Left colon (tissue), 2 donors: ENCODE measurements around the gene UBE2D2. TPM values are rescaled to one million over a fixed set of nuclear protein-coding genes. Genes with fewer than 3 reads are reported as not detected.
A peak's percentile ranks its signal among the peaks of the same experiment; 100 is the strongest.
"Not testable (repeated sequence)": the region's sequence is repeated elsewhere in the genome, so short reads cannot be mapped to it uniquely, and the experiment has no call there.

Experiments
- ATAC-seq: fragments of 200-7000 bp; cut with Tn5 transposase; one replicate; pipeline ENCODE4 v1.9.1; 2020; ENCODE audit warnings: mild to moderate bottlenecking, moderate library complexity
- DNase-seq, 2 donors: peaks; one replicate each; pipeline ENCODE4 v3.0.0-alpha.2; 2020
- intact Hi-C, 2 donors: fragments of 100-400 bp; cut with DNase I in 1 of 2; cut with micrococcal nuclease in 1 of 2; formaldehyde crosslinking; loops; one replicate each; pipeline versions ENCODE4 v1.11.2 to v1.14.0; 2022; cut with DNase I, micrococcal nuclease
- total RNA-seq, 2 donors: library from RNA; stranded (reverse); fragmentation: NEBNext Ultra II Directional; extraction: Animal tissue kit (Norgen Biotek cat#: 25700); gene quantifications; one replicate each; pipeline ENCODE4 v1.2.1, GENCODE V29; 2021
- donor health status: DM: no; HTN: no; CAD: no.
- donor health status: DM: yes; HTN: yes; CAD: no.

The UBE2D2 gene
- total RNA-seq, 2 donors from 2014 or later = 139 to 152 TPM

- intact Hi-C loops = no loop called here
- no peak for ATAC-seq
- DNase-seq = no peak
Observed at GRCh38 chr5:139619861-139620260, 58.7 kb downstream of the UBE2D2 start.

DNA sequence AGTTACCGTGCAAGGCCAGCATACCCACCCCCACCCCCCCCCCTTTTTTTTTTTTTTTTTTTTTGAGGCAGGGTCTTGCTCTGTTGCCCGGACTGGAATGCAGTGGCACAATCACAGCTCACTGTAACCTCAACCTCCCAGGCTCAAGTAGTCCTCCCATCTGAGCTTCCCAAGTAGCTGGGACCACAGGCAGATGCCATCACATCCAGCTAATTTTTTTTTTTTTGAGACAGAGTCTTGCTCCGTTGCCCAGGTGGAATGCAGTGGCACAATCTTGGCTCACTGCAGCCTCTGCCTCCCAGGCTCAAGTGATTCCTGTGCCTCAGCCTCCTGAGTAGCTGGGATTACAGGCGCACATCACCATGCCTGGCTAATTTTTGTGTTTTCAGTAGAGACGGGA, 64.3 kb downstream of the UBE2D2 start:
- DNase-seq, ATAC-seq, intact Hi-C loops: not testable (repeated sequence)

GRCh38 chr5:139630855-139631254, 69.7 kb downstream of the UBE2D2 start:
- no peak for DNase-seq
- intact Hi-C loops = loop anchor here (5.0 kb wide), 2 partner anchors 61 to 136 kb away; no protein-coding TSS in a partner anchor
- no peak for ATAC-seq

GRCh38 chr5:139631520-139632165, 70.5 kb downstream of the UBE2D2 start:
- ATAC-seq (no peak), DNase-seq (no peak)
- intact Hi-C loops = loop anchor here (5.0 kb wide), 2 partner anchors 61 to 136 kb away; no protein-coding TSS in a partner anchor

DNA sequence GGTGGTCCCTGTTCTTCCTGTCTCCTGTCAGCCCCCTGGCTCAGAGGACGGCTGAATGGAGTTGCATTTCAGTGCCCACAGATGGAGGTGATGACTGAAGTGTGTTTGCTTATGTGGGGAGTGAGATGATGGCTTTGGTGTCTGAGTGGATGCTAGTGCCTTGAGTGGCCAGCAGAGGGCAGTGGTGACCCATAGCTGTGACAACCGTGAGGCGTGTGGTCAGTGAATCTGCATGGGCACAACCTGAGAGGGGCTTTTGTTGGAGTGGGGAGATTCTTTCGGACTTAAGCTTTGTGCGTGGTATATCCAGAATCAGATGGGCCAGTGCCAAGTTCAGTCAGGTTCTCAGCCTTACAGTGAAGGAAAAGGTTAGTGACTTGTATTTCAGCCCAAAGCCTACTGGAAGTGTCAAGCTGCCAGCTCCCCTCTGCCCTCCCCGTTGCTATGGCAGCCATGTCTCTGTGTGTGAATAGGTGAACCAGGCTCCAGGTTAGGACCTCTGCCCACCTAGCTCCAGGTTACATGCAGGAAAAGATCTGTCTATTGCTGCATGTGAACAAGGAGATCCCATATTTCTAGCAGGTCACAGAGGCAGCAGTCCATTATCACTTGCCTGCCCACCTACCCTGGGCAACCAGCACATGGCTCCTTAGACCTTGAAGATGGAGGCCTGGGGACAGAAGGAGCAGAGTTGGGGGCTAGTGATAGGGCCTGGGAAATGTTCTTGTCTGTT, 72.3 kb downstream of the UBE2D2 start:
- peak; percentile 19 for ATAC-seq
- intact Hi-C loops = loop anchor here (5.0 kb wide), 2 partner anchors 59 to 134 kb away; no protein-coding TSS in a partner anchor

DNA sequence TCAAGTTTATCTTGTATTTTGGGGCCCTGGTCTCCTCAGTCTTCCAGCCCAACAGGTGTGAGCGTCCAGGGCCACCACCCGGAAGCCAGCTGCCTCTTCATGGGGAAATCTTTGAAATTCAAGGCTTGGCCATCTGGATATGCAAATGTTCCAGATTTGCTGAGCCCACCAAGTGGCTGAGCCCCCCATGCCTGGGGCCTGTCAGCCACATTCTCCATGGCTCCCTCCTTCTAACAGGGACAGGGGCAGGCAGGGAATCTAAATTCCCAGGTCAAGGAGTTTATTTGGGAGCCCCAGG, 72.8 kb downstream of the UBE2D2 start:
- DNase-seq = no peak
- ATAC-seq = no peak
- intact Hi-C loops = loop anchor here (5.0 kb wide), 2 partner anchors 58 to 133 kb away; no protein-coding TSS in a partner anchor

More for the DNA sequence above, 72.3 kb downstream of the UBE2D2 start:
- DNase-seq = peak; percentile 62

DNA sequence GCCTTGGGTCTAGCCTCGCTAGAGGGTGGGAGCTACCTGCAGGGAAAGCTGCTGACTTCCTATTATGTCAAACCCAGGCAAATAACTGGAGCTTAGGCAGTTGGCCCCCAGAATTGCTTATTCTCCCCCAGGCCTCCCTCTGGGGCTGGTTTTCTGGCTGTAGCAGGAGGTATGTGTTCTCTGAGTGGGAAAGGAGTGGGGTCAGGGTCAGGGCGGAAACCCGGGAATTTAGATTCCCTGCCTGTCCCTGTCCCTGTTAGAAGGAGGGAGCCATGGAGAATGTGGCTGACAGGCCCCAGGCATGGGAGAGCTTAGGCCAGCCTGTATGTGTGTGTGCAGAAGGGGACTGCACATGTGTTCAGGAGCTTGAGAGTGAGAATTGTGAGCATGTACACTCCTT, 73.4 kb downstream of the UBE2D2 start:
- intact Hi-C loops = loop anchor here (5.0 kb wide), 2 partner anchors 58 to 133 kb away; no protein-coding TSS in a partner anchor

GRCh38 chr5:139635191-139635590, 74.1 kb downstream of the UBE2D2 start:
- DNase-seq (no peak), ATAC-seq (no peak)
- intact Hi-C loops = loop anchor here in 1 of 2 donors (5.0 kb wide), 1 partner anchor 132 kb away; no protein-coding TSS in a partner anchor

More for the DNA sequence above, 73.4 kb downstream of the UBE2D2 start:
- no peak for ATAC-seq
- no peak for DNase-seq

GRCh38 chr5:139635606-139636206, 74.6 kb downstream of the UBE2D2 start:
- intact Hi-C loops = loop anchor here in 1 of 2 donors (5.0 kb wide), 1 partner anchor 132 kb away; no protein-coding TSS in a partner anchor
- peak; percentile 81 to 94 for DNase-seq
- peak; percentile 66 for ATAC-seq

GRCh38 chr5:139636207-139636792, 75.2 kb downstream of the UBE2D2 start:
- intact Hi-C loops = loop anchor here in 1 of 2 donors (5.0 kb wide), 1 partner anchor 131 kb away; no protein-coding TSS in a partner anchor
- DNase-seq = peak; percentile 61 to 76
- peak; percentile 21 for ATAC-seq

GRCh38 chr5:139636975-139637408, 75.9 kb downstream of the UBE2D2 start:
- intact Hi-C loops = loop anchor here in 1 of 2 donors (5.0 kb wide), 1 partner anchor 130 kb away; no protein-coding TSS in a partner anchor
- ATAC-seq = peak; percentile 8
- DNase-seq = peak in 1 of 2 donors; percentile 44

DNA sequence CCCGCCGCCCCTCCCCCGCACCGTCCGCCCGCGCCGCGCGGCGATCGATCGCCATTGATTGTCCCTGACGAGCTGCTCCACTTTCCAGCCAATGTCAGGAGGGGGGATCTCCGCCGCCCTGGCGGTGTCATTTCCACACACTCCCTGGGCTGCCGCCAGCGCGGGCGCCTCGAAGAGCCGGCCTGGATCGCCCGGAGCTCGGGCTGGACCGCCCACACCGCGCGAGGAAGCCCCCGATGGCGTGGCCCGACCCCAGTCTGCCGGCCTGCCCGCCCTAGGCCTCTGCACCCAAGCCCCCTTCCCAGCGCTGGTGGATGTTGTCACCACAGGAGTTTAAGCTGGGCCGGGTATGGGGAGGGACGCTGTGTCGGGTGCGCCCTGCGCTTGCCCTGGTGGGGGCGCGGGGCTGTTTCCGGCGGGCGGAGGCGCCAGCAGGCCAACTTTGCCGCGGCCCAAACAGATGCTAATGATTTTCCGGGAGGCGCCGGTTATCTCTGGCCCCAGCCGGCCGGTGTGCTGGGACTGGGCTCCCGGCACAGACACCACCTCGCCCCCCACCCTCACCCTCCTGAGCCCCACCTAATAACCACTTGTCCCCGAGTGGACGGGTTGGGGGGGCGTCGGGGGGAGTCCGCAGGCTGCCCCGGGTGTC, 76.4 kb downstream of the UBE2D2 start:
- DNase-seq (peak; percentile 82 to 88), ATAC-seq (peak; percentile 60)
- intact Hi-C loops = loop anchor here in 1 of 2 donors (5.0 kb wide), 1 partner anchor 130 kb away; no protein-coding TSS in a partner anchor

DNA sequence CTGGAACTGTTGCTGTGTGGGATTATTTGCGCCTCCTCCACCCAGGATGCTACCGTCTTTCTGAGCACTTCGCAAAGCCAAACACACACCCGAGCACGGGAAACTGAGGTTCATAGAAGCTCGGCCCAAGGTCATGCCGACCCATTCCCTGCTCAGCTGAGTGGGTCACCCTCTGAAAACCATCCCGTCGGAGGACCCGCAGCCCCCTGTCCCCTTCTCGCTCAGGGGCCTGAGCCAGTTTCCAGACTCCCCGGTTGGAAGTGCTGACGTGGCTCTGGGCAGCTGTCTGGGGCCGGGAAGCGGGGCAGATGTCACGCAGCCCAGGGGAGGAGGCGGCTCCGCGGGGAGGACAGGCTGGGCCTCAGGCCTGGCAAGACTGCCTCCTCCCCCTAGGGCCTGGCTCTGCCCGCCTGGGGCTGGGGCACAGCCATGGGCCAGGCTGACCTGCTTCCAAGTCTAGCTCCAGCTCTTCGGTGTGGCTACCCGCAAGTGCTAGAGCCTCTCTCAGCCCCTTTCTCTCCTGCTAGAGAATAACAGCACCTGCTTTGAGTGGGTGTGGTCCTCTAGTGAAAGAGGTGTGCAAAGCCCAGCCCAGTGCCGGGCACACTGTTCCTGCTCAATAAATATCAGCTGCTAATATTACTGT, 77.1 kb downstream of the UBE2D2 start:
- peak; percentile 51 for ATAC-seq
- peak; percentile 83 to 89 for DNase-seq
- intact Hi-C loops = loop anchor here in 1 of 2 donors (5.0 kb wide), 1 partner anchor 129 kb away; no protein-coding TSS in a partner anchor

DNA sequence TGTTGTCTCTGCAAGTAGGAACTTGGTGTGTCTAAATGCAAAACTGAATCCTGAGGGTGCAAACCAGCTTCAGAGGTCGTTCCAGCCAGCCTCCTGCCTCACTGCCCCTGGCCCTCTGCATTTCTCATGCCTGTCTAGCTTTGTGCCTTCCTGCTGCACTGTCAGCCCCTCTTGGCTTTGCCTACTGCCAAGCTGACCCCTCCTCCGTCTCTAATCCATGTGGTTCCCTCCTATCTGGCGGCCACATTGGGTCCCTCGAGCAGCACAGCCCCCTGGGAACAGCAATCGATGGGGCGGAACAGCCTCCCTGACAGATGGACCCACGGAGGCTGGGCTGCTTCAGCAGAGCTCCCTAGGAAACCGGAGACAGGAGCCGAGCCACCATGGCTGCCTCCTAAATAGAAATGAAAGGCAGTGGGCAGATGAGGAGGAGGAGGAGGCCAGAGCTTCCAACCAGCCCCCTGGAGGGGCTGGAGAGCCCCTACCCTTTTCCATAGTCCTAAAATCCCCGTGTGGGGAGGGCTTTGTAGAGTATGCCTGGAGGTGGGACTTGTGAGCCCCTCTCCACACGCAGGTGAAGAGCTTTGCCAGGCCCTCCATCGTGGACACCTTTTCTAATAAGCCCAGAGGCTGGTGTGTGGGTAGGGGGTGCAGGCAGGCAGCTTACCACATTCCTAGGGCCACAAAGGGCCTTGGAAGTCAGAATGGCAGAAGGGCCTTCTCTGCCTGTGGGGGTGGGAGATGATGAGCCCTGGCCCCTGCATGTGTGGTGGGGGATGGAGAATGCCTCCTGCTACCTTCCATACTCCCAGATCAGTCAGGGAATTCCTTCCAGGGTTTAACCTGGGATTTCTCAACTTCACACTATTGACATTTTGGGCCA, 77.8 kb downstream of the UBE2D2 start:
- ATAC-seq (no peak), DNase-seq (no peak)
- intact Hi-C loops = loop anchor here in 1 of 2 donors (5.0 kb wide), 1 partner anchor 128 kb away; no protein-coding TSS in a partner anchor

DNA sequence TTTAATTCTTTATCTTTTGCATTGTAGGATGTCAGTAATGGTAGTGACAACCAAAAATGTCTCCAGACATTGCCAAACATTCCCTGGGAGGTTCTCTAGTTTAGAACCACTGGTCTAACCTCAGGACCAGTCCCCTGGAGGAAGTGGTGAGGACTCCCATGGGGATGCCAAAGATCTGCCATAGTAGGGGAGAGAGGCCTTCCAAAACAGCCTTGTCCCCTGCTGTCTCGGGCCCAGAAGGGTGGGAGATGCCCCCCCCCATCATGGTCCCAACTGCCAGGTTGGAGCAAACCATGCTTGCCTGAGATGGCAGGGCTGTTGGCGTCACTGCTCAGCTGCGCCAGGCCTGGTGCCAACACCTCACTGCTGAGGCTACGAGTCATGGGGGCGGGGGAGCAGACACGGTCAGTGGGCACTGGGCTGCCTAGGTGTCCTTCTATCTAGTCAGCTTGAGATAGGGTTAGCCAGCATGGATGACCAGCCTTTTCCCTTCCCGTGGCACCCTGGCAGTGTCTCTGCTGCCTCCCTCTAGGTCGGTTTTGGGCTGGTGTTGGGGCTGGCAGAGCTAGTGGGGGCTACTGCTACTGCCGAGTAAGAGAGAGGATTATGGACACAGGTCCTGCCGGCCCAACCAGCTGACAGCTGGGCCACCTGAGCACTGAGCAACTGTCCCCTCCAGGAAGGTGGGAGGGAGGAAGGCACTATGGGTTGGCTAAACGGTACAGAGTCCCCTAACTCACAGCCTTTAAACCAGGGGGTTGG, 78.7 kb downstream of the UBE2D2 start:
- intact Hi-C loops = loop anchor here in 1 of 2 donors (5.0 kb wide), 1 partner anchor 128 kb away; no protein-coding TSS in a partner anchor
- no peak for ATAC-seq
- peak; percentile 30 to 36 for DNase-seq
